ENCODE data around the gene TCF12.

TCF12 gene

DNA sequence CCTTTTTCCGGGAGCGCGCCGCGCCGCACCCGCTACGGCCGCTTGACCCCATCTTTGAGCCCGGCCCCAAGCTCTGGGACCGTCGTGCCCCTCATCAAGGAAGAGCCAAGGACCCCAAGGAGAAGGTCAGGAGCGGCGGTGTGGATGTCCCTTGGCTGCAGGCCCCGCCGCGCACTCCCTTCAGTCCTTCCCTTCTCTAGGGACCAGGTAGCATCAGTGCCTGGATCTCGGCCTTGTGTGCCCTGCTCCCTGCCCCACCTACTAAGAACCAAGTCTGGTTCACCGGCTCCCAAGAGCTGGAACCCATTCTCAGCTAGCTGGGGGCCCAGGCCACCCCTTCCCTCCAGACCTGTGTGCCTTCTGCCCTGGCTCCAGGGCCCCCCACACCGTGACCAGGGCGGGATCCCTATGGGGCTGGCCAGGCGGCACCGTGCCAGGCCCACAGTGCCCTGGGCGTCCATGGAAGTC, 388.5 kb downstream of the TCF12 start:
- DNase-seq, result no peak

DNA sequence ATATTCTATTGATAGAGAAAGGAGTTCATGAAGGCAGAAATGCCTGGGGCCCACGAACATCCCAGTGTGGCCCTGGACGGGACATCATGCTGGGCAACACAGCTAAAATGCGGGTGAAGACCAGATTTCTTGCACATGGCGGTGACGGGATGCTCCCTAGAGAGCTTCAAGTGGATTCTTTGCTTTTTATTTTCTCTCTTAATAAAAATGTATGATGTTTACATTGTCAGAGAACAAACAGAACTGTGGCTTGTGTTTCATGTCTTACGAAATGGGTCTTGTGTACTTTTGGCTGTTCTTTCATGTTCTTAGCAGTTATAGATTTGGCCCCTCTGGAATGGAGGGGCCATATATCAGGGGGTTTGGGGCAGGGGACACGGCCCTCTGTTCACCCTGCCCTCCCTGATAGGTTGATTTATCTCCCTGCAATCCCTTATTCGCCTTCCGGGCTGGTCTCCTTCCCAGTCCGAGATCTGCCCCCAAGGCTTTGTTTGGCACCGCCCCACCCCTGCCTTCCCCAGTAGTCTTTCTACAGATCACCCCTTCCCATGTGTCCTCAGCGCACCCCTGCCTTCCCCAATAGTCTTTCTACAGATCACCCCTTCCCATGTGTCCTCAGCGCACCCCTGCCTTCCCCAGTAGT, 389.2 kb downstream of the TCF12 start:
- DNase-seq, result no peak

DNA sequence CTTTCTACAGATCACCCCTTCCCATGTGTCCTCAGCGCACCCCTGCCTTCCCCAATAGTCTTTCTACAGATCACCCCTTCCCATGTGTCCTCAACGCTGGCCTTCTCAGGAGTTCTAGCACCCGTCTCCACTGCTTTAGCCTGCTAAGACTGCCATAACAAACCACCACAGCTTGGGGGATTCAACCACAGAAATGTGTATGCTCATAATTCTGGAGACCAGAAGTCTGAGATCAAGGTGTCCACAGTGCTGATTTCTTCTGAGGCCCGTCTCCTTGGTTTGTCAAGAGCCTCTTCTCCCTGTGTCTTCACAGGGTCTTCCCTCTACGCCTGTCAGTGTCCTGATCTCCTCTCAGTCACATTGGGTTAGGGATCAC, 389.7 kb downstream of the TCF12 start:
- no peak for DNase-seq

DNA sequence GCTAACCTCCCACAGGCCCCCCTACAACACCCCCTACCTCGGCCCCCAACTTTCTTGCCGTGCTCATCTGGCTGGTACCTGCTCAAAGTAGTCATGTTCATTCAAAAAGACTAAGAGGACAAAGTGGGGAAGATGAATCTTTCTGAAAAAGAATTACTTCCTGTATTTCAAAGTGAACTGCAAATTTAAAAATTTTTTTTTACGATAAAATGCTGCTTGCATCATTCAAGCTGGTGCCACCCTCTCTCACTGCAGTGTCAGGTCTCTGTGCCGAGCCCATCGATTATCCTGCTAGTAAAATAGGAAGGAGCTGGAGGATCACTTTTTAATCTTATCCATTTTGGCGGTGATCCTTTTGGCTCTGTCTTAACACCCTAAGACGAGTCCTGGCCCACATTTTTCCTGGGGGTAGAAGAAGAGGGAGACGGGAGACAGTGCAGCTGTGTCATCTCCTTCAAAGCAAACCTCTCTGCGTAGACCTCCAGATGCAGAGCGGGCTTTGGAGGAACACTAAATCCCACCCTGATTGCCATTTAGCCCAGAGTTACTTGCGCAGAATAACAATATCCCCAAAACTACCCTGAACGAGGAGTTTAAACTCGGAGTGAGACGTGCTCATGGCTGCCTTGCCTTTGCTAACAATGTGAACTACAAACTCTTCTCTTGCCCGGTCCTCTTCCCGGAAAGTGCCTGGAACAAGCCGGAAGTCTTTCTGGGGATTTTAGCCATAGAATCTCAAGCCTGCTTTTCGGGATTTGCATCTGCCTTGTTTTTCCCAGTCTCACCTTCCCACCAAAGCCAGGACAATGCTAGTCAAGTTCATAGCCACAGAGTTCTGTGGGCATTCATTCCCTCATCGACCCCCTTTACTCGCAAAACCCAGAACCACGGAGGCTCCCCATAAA, 391.7 kb downstream of the TCF12 start:
- DNase-seq, result no peak

DNA sequence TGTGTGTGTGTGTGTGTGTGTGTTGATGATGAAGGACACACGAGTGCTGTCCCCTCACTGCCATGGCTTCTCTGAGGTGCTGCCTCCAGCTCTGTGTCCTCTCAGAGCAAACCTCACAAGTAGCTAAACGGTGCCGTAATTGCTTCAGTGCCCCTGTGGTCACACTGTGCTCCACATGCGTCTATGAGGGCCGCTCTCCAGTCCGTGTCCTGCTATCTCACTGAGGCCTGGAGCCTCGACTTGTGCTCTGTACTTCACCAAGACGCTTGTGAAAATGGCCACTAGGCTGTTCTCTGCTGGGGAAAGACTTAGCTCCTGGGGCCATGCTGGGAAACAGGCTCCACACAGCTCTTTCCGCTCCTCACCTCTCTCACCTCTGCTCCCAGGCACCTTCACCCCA, 392.4 kb downstream of the TCF12 start:
- DNase-seq, result no peak

DNA sequence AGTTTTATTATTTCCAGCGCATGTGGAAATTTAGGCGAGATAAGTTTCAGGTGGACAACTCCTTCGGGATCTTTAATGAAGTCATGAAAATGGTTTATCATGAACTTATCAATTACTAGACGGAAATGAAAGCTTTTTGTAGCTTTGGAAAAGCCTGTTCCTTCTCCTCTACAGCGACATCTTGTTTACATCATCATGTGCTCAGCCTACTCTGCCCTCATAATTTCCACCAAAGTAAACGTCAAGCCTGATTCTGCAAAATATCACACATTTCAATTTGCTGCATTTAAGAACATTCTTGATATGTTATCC, 393.5 kb downstream of the TCF12 start:
- DNase-seq, result no peak

DNA sequence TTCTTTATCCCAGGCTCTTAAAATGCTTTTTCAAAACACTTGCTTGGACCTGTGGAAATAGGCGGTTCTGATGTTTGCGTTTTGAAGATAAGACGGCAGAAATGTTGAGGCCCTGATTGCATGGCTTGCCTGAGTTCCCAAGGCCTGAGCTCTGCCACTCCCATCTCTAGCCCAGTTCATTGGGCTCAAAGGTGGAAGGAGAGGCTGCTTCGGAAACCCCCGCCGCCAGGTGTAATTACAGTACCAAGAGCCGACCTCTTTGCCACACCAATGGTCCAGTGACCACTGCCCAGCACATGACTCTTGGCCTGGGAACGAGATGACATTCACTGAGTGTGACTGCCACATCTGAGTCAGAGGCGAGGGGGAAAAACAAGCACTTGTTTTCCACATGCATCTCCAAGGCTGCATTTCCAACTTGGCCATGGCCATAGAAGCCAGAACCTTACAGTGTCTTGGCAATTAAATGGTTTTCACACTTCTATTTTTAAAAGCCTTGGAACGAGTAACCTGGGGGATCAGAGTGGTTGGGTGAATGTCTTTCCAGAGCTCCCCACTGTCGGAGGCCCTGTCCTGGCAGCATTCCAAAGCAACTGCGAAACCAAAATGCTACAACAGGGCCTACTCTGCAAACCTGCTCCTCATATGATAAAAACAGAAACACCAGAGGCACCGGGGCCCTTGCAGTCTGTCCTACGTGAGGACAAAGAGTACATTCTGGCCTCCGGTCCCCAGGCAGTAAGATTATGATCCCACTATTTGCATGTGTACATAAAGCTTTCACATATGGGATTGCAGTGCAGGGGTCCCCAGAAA, 394.1 kb downstream of the TCF12 start:
- no peak for DNase-seq

DNA sequence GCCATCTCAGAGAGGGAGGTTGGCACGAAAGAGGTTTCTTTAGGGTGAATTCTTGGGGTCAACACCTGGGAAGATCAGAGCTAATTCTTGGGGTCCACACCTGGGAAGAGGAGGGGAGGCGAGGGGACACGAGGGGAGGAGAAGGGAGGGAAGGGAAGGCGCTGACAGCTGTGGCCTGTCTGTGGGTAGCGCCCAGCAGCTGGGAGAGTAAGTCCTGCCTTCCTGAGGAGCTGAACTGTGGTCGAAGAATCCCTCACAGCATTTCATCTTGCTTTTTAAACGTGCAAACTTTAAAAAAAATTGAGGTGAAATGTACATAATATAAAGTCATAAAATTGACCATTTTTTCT, 394.7 kb downstream of the TCF12 start:
- DNase-seq, result no peak

DNA sequence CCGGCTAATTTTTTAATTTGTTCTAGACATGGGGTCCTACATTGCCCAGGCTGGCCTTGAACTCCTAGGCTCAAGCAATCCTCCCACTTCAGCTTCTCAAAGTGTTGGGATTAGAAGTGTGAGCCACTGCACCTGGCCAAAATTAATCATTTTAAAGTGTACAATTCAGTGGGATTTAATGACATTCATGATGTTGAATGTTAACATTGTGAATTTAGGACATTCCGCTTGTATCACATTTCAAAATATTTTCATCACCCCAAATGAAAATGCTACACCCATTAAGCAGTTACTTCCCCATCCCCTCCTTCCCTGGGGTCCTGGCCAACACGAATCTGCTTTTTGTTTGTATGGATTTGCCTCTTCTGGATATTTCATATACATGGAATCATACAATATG, 395.8 kb downstream of the TCF12 start:
- no peak for DNase-seq

DNA sequence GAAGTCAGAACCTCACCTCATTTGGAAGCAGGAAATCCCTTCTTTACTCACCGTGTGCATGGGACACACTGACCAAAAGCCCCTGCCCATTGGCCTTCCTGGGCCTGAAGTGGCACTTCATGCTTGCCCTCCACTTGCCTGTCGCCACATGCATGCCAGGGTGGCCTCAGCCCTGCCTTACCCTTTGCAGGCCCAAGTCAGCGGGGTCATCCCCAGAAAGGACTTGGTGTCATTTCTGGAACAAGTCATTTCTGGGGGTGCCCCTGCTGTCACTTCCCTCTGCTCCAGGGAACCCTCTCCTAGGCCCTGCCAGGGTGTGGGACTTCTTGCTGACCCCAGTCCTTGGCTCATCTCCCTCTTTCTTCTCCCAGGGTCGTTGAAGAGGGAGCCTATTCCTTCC, 398.0 kb downstream of the TCF12 start:
- no peak for DNase-seq

DNA sequence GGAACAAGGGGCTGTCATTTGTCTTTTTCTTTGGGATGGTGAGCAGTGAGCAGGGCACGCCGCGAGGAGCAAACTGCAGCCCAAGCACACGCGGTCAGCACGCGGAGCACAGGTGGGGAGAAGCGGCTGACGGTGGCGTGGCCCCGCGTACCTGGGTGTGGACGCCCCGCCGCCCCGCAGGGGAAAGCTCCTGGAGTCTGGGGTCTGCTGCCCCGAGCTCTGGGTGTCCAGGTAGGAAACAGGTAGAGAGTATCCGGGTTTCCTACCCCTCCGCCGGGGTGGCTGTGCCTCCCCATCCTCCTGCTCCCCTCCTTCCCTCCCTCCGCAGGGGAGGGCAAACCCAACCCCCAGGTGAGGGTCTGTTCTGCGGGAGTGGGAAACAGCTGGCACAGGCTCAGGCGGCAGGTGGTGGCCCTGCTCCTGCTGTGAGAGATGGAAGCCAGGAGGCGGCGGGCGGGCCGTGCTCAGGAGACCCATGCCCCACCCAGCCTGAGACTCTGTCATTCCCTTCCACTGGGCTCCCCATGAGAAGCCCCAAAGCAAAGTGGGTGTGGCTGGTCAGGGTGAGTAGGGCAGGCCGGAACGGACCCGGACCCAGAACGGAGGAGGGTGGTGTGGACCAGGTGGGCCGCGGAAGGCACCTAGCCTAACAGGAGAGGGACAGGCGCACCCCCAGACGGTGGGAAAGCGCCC, 400.9 kb downstream of the TCF12 start:
- no peak for DNase-seq

DNA sequence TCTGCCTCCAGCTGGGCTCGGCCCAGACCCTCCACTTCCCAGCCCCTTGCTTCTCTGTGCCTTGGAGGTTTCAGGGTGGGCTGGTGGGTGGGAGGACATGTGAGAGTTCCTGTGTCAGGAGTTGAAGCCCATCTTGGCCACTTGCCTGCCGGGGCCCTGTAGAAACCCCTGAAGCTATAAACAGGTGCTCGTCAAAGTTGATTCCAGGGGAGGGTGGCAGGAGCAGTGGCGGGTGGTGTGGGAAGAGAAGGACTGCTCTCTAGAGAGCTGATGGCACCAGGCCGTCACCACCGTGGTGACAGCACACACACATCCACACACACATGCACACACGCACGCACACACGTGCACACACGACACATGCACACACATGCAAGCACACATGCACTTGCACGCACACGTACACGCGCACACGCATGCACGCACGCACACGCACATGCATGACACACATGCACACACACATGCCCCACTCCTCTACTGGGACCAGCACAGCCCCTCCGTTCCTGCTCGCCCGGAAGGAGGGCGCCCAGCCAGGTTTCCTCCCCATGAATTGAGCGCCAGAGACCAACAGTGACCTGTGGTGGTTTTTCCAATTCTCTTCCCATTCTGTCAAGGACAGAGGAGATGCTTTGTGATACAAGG, 401.6 kb downstream of the TCF12 start:
- no peak for DNase-seq

DNA sequence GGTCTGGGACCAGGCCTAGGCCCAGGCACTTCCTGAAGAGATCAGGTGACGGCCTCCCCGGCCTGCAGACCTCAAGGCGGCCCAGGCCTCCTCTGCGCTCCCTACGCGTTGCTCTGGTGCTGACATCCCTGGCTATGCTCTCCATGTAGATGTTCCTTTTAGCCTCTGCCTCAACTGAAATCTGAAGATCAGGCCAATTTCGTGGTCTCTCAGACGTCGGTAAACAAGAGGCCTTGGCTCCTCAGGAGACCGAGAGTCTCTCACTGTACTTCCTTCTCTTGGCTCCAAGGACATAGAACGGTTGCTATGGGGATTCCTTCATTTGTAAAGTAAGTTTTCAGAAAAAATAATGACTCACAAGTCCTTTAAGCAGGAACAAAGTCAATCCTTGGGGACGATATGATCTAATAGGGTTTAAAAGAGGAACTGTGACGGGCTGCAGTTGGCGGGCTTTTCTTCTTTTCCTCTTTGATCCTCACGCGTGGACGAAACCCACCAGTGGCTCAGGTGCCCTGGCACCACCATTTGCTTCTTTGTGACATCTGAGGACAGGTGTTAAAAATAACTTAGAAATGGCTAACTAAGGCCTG, 402.3 kb downstream of the TCF12 start:
- no peak for DNase-seq

DNA sequence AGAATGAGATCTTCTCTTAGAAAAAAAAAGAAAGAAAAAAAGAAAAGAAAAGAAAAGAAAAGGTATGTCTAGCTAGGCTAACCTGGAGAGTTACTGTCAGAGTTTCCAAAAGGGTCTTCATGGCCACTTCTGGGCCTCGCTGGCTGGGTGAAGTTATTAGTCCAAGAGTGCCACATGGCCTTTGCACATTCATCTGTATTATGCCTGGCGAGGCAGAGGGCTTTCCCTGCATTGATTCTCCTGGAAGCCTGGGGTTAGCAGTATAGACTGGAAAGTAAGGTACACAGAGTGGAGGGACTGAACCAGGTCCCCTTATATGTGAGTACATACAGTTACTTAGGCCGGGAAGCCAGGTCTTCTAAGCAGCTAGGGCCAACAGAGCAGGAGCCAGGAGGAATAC, 403.0 kb downstream of the TCF12 start:
- no peak for DNase-seq

DNA sequence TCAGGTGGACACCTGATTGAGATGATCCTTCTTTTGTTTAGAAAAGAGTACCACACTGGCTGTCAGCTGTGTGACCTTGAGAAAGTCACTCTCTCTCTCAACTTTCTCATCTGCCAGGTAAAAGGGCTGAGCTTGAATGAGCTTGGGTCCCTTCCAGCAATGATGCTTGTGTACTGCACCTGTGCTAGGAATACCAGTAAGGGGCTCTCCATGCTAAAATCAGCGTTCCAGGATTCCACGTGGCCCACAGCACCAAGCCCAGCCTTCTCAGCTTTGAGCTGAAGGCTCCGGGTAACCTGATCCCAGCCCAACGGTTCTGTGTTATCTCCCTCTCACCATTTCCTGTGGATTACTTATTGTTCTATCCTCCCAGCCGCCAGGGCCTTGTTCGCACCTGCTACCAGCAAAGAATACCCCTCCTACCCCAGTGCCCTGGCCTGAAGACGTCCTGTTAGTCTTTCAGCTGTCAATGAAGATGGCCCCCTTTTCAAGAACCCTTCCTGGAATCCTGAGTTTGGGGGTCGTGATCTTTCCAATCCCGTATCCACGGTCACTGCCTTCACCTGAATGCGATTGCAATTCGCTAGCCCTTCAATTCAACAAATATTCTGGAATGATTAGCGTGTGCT, 403.6 kb downstream of the TCF12 start:
- no peak for DNase-seq

DNA sequence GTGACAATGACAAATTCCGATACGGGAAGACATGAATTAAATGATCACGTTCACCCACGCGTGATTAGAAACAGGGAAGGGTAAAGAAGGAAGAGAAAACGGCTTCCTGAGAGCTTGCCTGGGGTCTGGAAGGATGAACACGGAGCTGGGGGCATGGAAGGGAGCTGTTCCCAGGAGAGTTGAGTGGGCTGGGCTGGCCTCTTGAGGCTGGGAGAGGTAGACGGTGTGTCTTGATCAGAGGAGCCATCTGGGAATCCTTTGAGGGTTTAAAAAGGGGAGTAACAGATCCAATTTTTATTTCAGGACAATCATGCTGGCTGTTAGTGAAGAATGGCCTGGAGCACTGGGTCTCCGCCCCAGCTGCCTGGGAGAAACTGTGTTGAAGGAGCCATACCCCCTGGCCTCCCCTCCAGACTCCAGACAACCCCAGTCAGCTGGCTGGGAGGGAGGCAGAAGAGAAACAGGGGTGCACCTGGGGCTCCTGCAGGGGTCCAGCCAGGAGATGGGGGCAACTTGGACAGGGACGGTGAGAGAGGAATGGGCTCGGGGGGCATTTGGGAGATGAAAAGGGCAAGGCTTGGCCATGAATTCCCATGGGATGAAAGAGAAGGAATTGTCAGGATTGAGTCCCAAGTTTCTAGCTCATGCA, 404.3 kb downstream of the TCF12 start:
- DNase-seq, result no peak

DNA sequence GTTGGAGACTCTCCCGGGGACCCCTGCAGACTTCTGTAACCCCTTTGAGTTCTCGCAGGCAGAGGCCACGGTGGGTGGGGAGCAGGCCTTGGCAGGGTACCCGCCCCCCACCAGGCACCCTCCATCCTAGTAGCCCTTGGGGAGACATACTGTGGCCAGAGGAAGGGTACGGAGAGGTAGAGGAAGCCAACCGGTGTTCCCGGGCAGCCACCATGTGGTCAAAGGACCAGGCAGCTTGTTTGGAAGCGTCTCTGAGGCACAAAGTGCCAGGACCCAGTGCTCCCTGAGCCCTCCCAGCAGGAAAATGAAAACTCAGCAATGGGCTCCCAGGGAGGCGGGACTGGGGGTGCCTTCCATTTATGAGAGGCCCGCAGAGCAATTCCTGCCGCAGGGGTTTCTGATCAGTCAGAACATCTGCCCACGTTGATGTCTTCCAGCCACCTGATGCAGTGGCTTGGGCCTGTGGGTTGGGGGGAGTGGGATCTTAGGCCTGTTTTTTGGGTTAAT, 404.9 kb downstream of the TCF12 start:
- DNase-seq, result no peak

DNA sequence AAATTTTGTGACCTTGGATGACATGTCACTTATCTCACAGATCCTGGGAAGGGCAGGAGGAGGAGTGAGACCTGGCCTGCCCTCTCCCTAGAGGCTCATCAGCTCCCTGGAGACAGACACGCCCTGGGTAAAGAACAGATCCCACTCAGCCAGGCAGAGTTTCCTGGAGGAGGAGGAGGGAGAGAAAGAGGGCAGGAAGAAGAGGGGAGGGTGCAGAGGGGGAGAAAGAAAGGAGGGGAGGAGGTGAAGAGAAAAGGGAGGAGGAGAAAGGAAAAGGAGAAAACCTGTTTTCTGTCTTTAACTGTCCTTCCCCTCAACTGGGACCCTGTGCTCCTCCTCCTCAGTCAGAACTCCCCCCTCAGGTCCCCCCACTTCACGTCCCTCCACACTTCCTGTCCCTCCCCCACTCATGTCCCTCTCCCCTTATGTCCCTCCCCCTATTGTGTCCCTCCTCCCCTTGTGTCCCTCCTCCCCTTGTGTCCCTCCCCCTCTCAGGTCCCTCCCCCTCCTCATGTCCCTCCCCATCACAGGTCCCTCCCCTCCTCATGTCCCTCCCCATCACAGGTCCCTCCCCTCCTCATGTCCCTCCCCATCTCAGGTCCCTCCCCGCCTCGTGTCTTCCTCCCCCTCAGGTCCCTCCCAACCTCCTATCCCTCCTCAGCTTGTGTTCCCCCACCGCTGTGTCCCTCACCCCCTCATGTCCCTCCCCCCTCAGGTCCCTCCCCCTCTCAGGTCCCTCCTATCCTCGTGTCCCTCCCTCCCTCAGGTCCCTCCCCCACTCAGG, 405.6 kb downstream of the TCF12 start:
- DNase-seq, result no peak

DNA sequence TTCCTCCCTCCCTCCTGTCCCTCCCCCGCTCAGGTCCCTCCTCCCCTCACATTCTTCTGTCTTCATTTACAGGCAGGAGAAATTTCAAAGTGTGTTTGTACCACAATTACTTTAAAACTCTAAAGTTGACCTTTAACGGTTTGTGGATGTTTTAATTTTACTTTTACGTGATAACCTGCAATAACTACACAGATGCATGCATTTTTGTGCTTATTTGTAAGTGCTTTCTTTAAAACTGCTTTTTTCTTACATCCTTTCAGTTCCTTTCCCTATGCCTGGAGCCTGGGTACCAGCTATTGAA, 406.1 kb downstream of the TCF12 start:
- no peak for DNase-seq

DNA sequence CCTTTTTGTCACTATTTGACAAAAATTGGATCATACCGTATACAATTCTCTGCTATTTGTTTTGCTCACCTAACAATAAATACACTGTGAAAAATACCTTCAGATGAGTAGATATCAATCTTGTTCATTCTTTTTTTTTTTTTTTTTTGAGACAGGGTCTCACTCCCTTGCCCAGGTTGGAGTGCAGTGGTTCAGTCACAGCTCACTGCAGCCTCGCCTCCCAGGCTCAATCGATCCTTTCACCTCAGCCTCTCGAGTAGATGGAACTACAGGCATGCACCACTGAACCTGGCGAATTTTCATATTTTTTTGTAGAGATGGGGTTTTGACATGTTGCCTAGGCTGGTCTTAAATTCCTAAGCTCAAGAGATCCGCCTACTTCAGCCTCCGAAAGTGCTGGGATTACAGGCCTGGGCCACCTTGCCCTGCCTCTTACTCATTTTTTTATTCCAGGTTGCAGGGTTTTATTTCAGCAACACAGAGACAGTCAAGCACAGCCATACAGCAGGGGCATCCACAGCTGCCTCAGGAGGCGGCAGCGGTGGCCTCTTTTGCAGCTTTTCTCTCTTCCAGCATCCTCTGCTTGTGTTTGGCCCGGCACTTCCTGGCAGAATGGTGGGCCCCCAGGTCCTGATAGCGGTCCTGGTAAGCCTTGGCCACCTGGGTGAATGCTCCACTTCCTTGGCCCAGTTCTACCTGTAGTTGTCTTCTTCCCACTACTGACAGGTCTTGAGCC, 406.7 kb downstream of the TCF12 start:
- no peak for DNase-seq

Data from midbrain (tissue), 1 donor.